Subcutaneous adipose tissue (tissue), 4 donors: ENCODE data around the gene BCL2L11. TPM values are rescaled to one million over a fixed set of nuclear protein-coding genes. Genes with fewer than 3 reads are reported as not detected.

Source experiments
- CTCF ChIP-seq: fragments of 450-650 bp; IDR thresholded peaks from one replicate; pipeline ENCODE4 v1.5.1; 2016; ENCODE audit warnings: low read depth, mild to moderate bottlenecking, control low read depth, antibody characterized with exemption, moderate library complexity
- total RNA-seq, 4 donors: library from RNA; depleted of rRNA; stranded (reverse); fragments of >200 nt; gene quantifications; one replicate each; pipeline ENCODE4 v1.1.0, GENCODE V29; 2016

Gene BCL2L11
- total RNA-seq, 4 donors from 2014 or later = 17.8 to 48.1 (median 35.5) TPM

- TF ChIP-seq CTCF = no peak
Observed at GRCh38 chr2:111138839-111139238, 18.1 kb downstream of the BCL2L11 start.

GRCh38 chr2:111139637-111140317 lies 19.1 kb downstream of the BCL2L11 start:
- no peak for TF ChIP-seq CTCF

GRCh38 chr2:111140815-111141214 lies 20.1 kb downstream of the BCL2L11 start:
- TF ChIP-seq CTCF = no peak

- no peak for TF ChIP-seq CTCF
Observed at GRCh38 chr2:111142101-111142500, 21.4 kb downstream of the BCL2L11 start.

GRCh38 chr2:111143107-111143842 lies 22.6 kb downstream of the BCL2L11 start:
- no peak for TF ChIP-seq CTCF

- no peak for TF ChIP-seq CTCF
Observed at GRCh38 chr2:111143843-111144198, 23.1 kb downstream of the BCL2L11 start.

- TF ChIP-seq CTCF = no peak
Observed at GRCh38 chr2:111145103-111145760, 24.5 kb downstream of the BCL2L11 start.
